ENCODE measurements around the gene NLRP5.

NLRP5 gene

GRCh38 chr19:56098731-56099568, 112.4 kb downstream of the NLRP5 start:
- FAIRE-seq (no peak), DNase-seq (ENCODE audit: insufficient read length, low spot score) (no peak)
- TF ChIP-seq CTCF (IDR thresholded peaks at IDR 0.05; ENCODE audit: insufficient read depth, missing control alignments) = no peak

- FAIRE-seq = no peak
- no peak for DNase-seq (ENCODE audit: insufficient read length, low spot score)
- no peak for TF ChIP-seq CTCF (IDR thresholded peaks at IDR 0.05; ENCODE audit: insufficient read depth, missing control alignments)
These were observed 113.3 kb downstream of the NLRP5 start for GRCh38 chr19:56099638-56100539.

GRCh38 chr19:56101095-56101494, 114.5 kb downstream of the NLRP5 start:
- TF ChIP-seq CTCF (IDR thresholded peaks at IDR 0.05; ENCODE audit: insufficient read depth, missing control alignments) = no peak
- DNase-seq (ENCODE audit: insufficient read length, low spot score) = no peak
- FAIRE-seq = no peak

GRCh38 chr19:56101746-56102535, 115.4 kb downstream of the NLRP5 start:
- FAIRE-seq = no peak
- TF ChIP-seq CTCF (IDR thresholded peaks at IDR 0.05; ENCODE audit: insufficient read depth, missing control alignments) = no peak
- no peak for DNase-seq (ENCODE audit: insufficient read length, low spot score)

- TF ChIP-seq CTCF (IDR thresholded peaks at IDR 0.05; ENCODE audit: insufficient read depth, missing control alignments) = no peak
- FAIRE-seq (no peak), DNase-seq (ENCODE audit: insufficient read length, low spot score) (no peak)
These were observed 116.5 kb downstream of the NLRP5 start for GRCh38 chr19:56103027-56103614.

- no peak for TF ChIP-seq CTCF (IDR thresholded peaks at IDR 0.05; ENCODE audit: insufficient read depth, missing control alignments)
- FAIRE-seq = no peak
- no peak for DNase-seq (ENCODE audit: insufficient read length, low spot score)
These were observed 117.8 kb downstream of the NLRP5 start for GRCh38 chr19:56104423-56104822.

All from D721Med (cell line).